Keratinocyte (primary cell): ENCODE results near the gene PARD3.

Experiments
- EZH2 ChIP-seq: IDR thresholded peaks from one replicate; pipeline ENCODE4 v1.6.1; 2012; ENCODE audit warnings: inconsistent platforms, mild to moderate bottlenecking, low read length, moderate library complexity
- TF ChIP-seq, protein P1 (sequence below), 3 experiments: IDR thresholded peaks in 1 of 3; conservative IDR thresholded peaks in 1 of 3; optimal IDR thresholded peaks in 1 of 3; 2 replicates in 2 of 3; 3 replicates in 1 of 3; pipeline versions ENCODE3 to v1.5.1; 2011; ENCODE audit warnings: low read length in 3 of 3, mild to moderate bottlenecking in 3 of 3, moderate library complexity in 2 of 3, control low read depth in 1 of 3, inconsistent platforms in 1 of 3; ENCODE audit not compliant: insufficient read depth in 2 of 3; ENCODE audit errors: extremely low read depth in 1 of 3

DNA sequence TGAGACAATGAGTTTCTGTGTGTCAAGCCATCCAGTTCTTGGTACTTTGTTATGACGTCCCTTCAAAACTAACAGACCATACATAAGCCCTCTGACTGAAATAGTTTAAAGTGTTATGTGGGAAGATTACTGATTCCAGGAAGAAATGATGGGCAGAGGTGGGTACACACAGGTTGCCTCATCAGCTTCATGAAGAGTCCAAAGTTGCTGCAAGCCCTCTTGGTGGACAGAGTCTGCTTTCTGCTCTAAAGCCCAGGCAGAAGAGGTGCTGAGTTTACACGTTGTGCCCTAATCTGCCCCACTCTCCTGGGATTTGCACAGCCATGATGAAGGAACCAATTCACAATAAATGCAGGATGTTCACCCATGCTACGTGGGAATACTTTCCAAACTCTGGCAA, 187.4 kb downstream of the PARD3 start:
- no peak for TF ChIP-seq EZH2
- TF ChIP-seq, protein P1, sequence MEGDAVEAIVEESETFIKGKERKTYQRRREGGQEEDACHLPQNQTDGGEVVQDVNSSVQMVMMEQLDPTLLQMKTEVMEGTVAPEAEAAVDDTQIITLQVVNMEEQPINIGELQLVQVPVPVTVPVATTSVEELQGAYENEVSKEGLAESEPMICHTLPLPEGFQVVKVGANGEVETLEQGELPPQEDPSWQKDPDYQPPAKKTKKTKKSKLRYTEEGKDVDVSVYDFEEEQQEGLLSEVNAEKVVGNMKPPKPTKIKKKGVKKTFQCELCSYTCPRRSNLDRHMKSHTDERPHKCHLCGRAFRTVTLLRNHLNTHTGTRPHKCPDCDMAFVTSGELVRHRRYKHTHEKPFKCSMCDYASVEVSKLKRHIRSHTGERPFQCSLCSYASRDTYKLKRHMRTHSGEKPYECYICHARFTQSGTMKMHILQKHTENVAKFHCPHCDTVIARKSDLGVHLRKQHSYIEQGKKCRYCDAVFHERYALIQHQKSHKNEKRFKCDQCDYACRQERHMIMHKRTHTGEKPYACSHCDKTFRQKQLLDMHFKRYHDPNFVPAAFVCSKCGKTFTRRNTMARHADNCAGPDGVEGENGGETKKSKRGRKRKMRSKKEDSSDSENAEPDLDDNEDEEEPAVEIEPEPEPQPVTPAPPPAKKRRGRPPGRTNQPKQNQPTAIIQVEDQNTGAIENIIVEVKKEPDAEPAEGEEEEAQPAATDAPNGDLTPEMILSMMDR (optimal IDR thresholded peaks at IDR 0.05 in 1 of 3, IDR thresholded peaks at IDR 0.05 in 1 of 3, conservative IDR thresholded peaks at IDR 0.05 in 1 of 3; ENCODE audit: extremely low read depth in 1 of 3, insufficient read depth in 2 of 3, low read length in 3 of 3): no peak
